GM21529 (cell line): ENCODE data around the gene TNFSF9.
"Not testable (repeated sequence)": the region's sequence is repeated elsewhere in the genome, so short reads cannot be mapped to it uniquely, and the experiment has no call there.

ENCODE experiments used
- ATAC-seq: cut with Tn5 transposase; IDR thresholded peaks from one replicate; pipeline ENCODE4 v1.9.1; 2021; ENCODE audit not compliant: unreplicated experiment

TNFSF9 gene

DNA sequence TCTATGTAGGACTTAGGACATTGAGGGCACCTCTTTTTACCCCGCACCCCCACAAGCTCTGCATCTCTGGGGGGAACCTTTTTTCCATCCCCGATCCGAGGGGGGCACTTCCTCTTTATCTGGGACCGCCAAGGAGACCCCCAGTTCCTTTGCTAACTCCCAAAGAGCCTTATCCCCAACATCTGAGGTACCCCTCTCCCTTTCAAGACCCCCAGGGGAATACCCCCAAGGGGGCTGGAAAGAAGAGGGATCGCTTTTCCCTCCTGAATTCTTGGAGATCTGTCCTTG lies 1.1 kb downstream of the TNFSF9 start:
- no peak for ATAC-seq

DNA sequence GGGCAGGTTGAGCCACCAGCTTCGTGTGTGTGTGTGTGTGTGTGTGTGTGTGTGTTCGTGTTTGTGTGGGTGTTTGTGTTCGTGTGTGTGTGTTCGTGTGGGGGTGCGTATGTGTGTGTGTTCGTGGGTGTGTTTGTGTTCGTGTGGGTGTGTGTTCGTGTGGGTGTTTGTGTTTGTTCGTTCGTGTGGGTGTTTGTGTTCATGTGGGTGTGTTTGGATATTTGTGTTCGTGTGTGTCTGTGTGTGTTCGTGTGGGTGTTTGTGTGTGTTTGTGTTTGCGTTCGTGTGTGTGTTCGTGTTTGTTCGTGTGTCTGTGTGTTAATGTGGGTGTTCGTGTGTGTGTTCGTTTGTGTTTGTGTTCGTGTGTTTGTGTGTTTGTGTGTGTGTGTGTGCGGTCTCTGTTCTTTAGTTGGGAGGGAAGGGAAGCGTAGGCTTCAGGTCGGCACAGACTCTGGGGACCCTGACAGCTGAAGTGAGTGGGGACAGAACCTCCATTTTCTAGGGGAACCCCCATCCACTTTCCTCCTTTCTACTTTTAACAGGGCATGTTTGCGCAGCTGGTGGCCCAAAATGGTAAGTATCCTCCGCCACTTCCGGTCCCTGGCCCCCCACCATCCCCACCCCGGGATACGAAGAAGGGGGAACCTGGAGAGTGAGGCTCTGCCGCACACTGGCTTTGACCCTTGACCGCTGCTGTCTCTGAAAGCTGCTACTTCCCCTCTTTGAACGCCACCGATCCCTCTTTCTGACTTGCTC lies 1.6 kb downstream of the TNFSF9 start:
- no peak for ATAC-seq

DNA sequence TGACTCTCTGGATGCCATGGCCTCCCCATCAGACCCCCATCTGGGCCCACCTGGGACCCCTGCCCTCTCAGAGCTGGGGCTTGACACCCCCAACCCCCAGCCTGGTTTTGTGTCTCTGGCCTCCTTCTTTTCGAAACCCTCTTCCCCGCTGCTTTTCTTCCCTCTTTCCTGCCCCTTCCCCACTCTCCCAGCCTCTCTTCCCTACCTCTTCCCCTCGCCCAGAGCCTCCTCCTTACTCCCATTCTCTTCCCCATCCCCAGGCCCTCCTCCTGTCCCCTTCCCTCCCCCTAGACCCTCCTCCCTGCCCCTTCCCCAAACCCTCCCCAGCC lies 2.1 kb downstream of the TNFSF9 start:
- no peak for ATAC-seq

DNA sequence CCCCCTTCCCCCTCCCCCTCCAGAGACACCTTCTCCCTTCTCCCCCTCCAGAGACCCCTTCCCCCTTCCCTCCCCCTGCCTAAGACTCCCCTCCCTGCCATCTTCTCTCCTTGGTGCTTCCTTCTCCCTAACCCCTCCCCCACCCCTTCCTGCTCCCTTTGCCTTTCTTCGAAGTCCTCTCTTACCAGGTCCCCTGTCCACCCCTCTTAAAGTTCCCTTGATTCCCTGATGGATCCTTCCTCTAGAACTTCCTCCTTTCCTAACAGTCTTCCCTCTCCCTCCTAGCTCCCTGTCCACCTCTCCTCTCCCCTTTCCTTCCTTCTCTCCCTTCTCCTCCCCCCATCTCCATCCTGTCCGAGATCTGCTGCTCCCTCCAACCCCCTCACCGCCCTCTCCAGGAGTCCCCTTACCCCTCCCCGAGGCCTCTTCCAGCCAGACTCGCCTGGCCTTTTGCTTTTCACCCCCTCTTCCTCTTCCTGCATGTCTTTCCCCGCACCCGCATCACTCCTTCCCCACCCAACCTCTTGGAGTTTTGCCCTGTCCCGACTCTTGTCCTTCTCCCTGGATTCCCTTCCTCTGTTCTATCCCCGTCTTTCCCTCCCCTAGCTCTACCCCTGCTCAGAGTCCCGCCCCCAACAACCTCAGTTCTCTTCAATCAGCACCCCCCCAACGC lies 3.1 kb downstream of the TNFSF9 start:
- ATAC-seq, result no peak

DNA sequence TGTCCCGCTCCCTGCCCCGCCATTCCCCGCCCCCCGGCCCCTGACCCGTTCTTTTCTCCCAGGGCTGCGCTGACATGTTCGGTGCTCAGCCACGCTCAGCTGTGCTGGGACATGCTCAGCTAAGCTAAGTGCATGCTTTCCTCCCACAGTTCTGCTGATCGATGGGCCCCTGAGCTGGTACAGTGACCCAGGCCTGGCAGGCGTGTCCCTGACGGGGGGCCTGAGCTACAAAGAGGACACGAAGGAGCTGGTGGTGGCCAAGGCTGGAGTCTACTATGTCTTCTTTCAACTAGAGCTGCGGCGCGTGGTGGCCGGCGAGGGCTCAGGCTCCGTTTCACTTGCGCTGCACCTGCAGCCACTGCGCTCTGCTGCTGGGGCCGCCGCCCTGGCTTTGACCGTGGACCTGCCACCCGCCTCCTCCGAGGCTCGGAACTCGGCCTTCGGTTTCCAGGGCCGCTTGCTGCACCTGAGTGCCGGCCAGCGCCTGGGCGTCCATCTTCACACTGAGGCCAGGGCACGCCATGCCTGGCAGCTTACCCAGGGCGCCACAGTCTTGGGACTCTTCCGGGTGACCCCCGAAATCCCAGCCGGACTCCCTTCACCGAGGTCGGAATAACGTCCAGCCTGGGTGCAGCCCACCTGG lies 3.7 kb downstream of the TNFSF9 start:
- ATAC-seq, result no peak

DNA sequence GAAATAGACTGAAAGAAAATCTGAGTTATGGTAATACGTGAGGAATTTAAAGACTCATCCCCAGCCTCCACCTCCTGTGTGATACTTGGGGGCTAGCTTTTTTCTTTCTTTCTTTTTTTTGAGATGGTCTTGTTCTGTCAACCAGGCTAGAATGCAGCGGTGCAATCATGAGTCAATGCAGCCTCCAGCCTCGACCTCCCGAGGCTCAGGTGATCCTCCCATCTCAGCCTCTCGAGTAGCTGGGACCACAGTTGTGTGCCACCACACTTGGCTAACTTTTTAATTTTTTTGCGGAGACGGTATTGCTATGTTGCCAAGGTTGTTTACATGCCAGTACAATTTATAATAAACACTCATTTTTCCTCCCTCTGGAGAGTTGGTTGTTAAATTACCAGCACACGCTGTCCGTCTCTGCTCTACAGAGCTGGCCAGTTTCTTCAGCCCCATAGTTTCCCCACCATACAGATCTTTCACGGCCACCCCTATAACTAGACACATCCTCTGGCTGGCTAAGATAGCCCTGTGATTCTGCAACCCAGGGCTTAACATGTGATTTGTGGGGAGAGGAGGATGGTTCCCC lies 4.8 kb downstream of the TNFSF9 start:
- ATAC-seq, result no peak

DNA sequence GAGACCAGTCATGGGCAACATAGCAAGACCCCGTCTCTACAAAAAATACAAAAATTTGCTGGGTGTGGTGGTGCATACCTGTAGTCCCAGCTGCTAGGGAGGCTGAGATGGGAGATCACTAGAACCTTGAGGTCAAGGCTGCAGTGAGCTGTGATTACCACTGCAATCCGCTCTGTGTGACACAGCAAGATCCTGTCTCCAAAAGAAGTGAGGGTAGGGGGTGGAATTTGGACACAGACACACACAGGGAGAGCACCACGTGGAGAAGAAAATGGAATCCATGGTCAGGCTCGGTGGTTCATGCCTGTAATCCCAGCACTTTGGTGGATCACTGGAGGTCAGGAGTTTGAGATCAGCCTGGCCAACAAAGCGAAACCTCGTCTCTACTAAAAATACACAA lies 8.7 kb downstream of the TNFSF9 start:
- ATAC-seq, result no peak

DNA sequence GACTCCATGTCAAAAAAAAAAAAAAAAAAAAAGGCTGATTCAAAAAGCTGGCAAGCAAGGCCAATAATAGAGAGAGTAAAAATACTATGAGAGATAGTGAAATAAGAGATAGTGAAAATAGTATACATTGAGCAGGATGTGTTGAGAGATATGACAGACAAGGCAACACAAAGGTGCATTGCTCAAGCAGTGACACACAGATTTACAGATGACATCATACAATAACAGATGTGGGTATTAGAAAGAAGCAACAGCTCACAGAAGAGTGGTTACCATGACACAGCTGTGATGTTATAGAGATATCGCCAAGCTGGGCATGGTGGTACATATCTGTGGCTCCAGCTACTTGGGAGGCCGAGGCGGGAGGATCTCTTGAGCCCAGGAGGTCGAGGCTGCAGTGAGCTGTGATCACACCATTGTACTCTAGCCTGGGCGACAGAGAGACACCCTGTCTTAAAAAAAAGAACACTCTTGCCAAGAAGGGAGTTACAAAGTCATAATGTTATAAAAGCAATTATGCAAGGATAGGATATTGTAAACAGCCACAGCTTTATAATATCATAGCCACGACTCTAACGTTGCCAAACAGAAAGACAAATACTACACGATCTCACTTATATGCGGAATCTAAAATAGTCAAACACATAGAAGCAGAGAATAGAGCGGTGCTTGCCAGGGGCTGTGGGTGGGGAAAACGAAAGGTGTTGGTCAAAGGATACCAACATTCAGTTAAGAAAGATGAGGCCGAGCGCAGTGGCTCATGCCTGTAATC lies 10.3 kb downstream of the TNFSF9 start:
- no peak for ATAC-seq

DNA sequence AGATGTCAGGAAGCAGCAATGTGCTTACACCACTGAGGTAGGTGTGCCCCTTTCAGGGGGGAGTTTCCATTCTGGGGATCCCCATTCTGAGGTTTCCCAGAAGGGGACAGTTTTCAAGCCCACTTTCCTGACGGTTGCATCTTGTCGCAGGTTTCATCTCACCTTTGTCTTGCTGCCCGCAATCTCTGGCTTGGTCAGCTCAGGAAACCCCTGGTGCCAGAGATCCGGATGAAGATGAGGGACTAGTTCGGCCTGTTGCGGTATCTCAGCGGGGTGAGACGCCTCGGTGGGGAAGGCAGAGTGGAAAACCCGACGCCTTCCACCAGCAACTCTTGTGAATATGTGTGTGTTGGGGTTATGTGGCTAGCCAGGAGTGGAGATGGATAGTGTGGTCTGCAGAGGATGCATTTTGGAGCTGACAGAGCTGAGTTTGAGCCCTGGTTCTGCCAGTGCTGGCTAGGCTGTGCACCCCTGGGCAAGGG lies 13.1 kb downstream of the TNFSF9 start:
- ATAC-seq, result no peak

DNA sequence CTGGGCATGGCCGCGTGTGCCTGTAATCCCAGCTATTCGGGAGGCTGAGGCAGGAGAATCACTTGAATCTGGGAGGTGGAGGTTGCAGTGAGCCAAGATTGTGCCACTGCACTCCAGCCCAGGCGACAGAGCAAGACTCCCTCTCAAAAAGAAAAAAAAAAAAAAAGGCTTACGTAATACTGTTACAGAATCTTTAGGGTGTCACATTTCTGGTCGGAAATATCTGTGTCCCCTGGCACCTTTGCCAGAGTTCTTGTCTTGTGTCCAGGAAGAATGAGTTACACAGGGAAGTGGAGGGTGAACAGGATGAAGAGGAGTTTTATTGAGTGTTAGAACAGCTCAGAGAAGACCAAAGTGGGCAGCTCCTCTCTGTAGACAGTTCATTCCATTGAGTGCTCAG lies 19.9 kb downstream of the TNFSF9 start:
- not testable (repeated sequence) for ATAC-seq

DNA sequence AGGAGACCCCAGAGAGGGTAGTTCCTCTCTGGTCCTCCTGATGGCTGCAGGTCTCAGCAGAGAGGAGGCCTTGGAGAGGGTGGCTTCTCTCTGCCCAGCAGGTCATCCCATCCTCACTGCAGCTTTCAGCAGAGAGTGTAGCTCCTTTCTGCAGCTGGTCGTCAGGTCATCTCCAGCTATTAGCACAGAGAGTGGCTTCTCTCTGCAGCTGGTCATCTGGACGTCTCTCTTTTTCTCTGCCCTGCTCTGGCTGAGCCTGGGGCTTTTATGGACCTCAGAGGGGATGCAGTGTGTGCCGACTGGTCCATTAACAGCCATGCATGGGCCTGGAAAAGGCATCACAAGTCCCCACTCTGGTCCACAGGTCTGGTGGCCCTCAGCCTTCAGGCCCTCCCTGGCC lies 20.3 kb downstream of the TNFSF9 start:
- ATAC-seq, result no peak

DNA sequence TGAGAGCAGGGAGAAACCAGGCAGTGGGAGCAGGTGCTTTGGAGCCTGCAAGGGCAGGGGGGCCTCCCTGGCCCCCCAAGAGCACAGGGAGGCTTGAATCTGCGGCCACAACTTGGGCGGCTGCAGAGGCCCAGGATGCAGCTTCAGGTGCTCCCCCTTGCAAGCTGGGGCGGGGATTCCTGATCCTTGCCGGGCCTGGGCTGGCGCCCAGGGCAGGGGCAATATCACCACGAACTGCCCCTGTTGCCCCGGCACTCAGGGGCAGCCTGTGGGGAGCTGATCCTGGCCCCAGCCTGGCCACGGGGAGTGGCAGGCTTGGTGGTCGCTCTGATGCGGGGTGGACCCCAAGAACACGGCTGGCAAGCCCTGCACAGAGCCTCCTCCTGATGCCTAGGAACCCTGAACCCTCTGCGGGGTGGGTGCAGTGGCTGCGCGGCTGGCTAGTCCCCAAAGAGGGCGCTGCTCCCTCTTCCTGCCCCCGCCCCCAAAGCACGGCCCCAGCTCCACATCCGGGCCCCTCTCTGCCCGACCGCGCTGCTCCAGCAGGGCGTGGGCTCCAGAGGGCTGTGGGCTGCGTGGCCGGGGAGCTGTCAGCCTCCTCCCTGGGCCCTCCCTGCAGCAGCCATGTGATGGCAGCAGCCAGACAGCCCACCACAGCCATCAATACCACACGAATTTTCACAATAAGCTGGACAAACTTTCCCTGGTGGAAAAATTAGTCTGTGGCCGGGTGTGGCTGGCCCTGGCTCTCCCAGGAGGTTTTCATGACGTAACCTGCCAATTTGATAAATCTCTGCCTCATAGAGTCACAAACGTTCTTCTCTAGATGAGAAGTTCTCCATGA lies 21.0 kb downstream of the TNFSF9 start:
- peak; percentile 55 for ATAC-seq

DNA sequence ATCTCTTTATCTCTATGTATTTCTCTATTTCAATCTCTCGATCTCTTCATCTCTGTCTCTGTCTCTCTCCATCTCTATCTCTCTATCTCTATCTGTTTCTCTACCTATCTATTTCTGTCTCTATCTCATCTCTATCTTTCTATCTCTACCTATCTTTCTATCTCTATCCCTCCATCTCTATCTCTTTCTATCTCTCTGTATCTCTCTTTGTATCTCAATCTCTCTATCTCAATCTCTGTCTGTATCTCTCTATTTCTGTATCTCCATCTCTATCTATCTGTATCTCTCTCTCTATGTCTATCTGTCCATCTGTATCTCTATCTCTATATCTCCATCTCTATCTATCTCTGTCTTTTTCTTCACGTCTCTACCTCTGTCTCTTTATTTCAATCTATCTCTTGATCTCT lies 25.2 kb downstream of the TNFSF9 start:
- ATAC-seq, result no peak

DNA sequence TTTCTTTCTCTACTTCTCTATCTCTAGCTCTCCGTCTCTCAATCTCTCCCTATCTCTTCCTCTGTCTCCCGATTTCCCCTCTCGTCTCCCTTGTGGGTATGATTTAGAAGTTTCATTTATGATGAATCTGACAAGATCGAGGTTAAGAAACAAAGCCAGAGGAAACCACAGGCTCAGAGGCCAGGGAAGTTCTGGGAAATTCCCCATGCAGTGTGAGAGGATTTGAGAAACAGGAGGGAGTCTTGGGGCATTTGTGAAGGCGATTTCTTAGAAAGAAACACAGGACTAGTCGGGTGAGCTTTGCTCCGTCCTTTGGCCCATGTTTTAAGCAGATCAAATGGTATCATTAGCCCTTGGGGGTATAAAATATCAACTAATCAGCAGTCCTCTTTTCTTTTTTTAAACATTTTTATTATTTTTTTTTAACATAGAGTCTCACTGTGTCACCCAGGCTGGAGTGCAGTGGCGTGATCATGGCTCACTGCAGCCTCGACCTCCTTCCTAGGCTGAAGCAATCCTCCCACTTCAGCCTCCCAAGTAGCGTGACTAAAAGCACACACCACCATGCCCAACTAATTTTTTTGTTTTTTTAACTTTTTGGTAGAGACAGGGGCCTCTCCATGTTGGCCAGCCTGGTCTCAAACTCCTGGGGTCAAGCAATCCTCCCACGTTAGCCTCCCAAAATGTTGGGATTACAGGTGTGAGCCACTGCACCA lies 25.8 kb downstream of the TNFSF9 start:
- ATAC-seq, result no peak

DNA sequence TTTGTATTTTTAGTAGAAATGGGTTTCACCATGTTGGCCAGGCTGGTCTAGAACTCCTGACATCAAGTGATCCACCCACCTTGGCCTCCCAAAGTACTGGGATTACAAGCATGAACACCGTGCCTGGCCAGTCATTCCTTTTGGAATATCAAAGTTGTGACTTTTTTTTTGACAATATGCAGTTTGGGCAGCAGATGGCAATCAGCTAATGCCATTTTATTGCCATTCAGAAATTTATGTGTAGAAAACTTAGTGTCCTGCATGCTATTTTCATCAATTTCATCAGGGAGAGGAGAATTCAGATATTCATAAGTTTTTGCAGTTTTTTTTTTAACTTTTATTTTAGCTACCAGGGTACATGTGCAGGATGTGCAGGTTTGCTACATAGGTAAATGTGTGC lies 31.6 kb downstream of the TNFSF9 start:
- not testable (repeated sequence) for ATAC-seq

DNA sequence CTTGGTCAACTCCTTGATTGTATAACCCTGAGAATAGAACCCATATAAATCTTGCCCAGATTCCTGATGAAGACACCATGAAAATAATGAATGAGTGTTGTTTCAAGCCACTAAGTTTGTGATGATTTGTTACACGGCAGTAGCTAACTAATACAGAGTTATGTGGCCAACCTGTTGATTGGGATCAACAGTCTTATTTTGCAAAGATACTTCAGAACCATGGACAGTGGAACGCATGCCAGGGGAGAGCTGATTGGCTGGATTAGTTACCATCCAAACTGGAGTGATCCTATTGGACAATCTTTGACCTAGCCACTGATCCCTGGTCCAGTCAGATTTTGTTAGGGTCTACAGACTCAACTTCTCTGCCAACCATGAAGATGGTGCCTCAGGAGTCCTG lies 33.6 kb downstream of the TNFSF9 start:
- no peak for ATAC-seq

DNA sequence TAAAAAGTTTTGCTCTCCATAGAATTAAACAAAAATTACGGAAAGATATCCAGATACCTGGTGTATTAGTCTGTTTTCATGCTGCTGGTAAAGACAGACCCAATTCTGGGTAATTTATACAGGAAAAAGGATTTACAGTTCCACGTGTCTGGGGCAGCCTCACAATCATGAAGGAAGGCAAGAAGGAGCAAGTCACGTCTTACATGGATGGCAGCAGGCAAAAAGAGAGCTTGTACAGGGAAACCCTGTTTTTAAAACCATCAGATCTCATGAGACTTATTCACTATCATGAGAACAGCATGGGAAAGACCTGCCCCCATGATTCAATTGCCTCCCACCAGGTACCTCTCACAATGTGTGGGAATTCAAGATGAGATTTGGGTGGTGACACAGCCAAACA lies 35.9 kb downstream of the TNFSF9 start:
- ATAC-seq, result not testable (repeated sequence)

DNA sequence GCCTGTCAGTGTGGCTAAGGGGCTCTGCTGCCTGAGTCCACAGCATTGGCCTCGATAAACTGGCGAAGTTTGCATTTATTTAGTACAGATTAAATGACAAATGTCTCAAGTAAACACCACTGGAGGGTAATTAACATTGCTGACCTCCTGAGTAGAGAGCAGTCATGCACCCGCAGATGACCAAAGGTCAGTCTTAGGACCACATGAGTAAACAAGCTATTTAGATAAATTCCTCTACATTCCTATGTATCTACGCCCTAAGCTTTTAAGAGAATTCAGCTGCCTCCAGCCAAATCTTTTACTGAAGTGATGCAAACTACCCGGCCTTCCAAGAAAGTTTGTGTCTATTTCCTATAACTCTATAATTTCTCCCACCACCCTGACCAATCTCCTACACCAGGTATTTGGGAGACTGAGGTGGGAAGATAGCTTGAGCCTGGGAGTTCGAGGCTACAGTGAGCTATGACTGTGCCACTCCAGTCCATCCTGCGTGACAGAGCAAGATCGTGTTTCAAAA lies 37.2 kb downstream of the TNFSF9 start:
- ATAC-seq, result no peak

DNA sequence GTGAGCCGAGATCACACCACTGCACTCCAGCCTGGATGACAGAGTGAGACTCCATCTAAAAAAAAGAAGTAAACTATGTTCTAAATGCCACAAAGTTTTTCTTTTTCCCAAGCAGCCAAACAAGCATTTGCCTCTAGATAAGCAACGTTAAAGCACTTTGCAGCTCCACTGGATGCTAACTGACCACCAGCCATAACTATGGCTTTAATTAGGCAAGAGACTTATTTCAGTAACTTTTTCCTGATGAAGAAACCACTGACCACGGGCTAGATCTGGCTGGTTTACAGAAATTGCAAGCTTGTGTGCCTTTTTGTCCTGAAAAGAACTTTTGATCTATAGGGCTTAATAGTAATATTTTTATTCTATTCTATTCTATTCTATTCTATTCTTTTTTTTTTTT lies 38.0 kb downstream of the TNFSF9 start:
- ATAC-seq, result no peak

DNA sequence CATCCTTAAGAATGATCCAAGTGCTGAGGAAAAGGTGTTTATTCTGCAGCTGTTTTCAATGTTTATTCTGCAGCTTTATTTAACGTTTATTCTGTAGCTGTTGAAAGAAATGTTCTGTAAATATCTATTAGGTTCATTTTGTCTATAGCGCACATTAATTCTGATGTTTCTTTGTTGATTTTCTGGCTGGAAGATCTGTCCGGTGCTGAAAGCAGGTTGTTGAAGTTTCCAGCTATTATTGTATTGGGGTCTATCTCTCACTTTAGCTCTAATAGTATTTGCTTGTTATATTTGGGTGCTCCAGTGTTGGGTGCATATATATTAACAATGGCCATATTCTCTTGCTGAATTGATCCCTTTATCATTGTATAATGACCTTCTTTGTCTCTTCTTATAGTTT lies 39.9 kb downstream of the TNFSF9 start:
- ATAC-seq, result no peak
